LNCaP clone FGC (cell line): Measurements from ENCODE around the gene RPL10.

Experiments
- DNase-seq: peaks from one replicate; pipeline ENCODE4 v3.0.0-alpha.2; 2011; ENCODE audit warnings: low read depth
- H3K4me3 ChIP-seq: 2 replicates; pipeline ENCODE4 v1.5.1; 2011; ENCODE audit warnings: mild to moderate bottlenecking, low read depth, low read length, control low read depth
- TF ChIP-seq, protein P1 (sequence below): IDR thresholded peaks from 2 replicates; pipeline ENCODE4 v1.5.1; 2012; ENCODE audit warnings: mild to moderate bottlenecking; ENCODE audit not compliant: control insufficient read depth, insufficient read depth; ENCODE audit errors: extremely low read depth

Gene RPL10

DNA sequence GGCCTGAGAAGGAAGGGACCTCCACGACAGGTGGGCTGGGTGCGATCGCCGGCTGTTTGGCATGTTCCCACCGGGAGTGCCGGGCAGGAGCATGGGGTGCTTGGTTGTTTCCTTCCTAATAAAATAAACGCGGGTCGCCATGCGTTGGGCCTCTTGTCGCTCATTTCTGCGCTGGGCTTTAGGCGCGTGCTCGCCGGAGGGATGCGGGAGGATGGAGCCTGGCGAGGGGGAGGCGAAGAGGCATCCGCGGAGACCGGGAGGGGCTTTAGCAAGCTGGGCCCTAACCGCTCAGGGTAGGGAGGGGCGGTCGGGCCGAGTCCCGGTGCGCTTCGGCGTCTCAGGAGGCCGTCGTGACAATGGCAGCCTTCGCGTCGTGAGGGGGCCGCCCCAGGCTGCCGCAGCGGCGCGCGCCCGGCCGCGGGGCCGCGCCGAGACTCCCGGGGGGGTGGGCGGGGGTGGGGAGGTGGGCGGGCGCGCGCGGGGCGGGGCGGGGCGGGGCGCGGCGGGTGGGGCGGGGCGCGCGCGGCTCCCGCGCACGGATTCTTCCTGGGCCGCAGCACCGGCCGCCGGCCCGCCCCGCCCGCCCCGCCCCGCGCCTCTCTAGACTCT is 38.3 kb downstream of the RPL10 start:
- no peak for DNase-seq
- peak overlapping the region; percentile 61; the same call in 1 of the 2 replicates for H3K4me3 ChIP-seq

DNA sequence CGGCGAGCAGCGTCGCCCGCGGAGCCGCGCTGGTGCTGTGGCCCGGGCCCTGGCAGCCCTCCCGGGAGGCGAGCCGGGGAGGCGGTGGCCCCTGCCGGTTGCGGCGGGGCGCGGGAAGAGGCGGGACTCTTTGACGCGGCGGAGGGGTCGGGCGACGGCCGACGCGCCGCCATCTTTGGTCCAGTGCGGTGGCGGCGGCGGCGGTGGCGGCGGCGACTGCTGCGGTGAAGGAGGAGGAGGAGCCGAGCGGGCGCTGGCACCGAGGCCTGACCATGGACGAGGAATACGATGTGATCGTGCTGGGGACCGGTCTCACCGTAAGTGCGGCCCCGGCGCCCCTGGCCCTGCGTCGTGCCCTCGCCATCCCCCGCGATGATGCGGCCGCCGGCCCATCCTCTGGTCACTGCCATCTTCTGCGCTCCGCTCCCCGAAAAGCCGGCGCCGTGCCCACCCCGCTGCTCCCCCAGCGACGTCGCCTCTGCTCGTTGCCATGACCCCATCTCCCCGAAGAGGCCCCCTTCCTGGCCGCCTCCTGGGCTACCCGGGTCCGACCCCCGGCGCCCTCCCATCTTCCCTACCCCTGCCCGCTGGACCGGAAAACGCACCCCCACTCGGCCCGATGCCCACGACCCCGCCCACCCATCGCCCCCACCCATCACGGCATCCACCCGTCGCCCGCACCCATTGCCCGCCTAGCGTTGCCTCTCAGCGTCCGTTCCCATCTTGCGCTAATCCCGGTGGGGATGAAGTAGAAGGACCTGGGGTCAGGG is 39.0 kb downstream of the RPL10 start, which contains the start of gene GDI1:
TSS of gene GDI1 (plus strand) at position 172 of the 770 bp plus-strand sequence. CDS start at position 273, 101 bp downstream.
- DNase-seq = no peak
- TF ChIP-seq, protein P1, sequence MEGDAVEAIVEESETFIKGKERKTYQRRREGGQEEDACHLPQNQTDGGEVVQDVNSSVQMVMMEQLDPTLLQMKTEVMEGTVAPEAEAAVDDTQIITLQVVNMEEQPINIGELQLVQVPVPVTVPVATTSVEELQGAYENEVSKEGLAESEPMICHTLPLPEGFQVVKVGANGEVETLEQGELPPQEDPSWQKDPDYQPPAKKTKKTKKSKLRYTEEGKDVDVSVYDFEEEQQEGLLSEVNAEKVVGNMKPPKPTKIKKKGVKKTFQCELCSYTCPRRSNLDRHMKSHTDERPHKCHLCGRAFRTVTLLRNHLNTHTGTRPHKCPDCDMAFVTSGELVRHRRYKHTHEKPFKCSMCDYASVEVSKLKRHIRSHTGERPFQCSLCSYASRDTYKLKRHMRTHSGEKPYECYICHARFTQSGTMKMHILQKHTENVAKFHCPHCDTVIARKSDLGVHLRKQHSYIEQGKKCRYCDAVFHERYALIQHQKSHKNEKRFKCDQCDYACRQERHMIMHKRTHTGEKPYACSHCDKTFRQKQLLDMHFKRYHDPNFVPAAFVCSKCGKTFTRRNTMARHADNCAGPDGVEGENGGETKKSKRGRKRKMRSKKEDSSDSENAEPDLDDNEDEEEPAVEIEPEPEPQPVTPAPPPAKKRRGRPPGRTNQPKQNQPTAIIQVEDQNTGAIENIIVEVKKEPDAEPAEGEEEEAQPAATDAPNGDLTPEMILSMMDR = no peak
- peak within 1 kb of the TSS; percentile 61 for H3K4me3 ChIP-seq

More for the DNA sequence above, 38.3 kb downstream of the RPL10 start:
- TF ChIP-seq, protein P1 = no peak

DNA sequence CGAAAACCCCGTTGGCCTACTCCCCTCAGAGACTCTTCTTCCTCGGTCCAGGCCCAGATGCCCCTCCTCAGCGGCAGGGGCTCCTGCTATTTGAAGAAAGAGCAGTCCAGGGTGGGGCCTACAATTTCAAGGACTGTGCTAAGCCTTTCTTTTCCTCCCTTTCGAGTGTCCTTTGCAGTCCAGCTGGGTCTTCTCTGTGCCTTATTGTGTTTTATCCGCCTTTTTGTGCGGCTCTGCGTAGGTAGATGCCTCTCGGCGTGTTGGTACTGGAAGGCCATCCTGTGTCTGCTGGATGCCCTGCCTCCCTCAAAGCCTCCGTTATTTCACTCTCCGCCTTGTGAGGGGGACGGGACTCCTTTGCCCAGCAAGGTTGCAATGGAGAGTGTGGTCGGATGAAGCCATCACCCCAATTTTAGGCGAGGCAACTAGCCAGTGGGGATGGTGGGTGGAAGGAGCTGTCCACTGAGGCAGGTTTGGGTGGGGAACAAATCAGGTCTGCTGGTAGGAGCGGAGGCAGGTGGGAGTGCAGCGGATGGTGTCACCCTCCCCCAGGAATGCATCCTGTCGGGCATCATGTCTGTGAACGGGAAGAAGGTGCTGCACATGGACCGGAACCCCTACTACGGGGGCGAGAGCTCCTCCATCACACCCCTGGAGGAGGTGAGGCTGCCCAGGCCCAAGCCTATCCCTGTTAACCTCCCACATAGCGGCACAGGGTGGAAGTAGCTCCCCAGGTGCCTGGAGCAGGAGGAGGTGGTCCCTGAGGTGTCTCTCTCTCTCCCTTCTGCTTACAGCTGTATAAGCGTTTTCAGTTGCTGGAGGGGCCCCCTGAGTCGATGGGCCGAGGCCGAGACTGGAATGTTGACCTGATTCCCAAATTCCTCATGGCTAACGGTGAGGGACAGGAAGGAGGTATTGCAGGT is 40.1 kb downstream of the RPL10 start:
- DNase-seq = no peak
- peak overlapping the region; percentile 61 for H3K4me3 ChIP-seq

DNA sequence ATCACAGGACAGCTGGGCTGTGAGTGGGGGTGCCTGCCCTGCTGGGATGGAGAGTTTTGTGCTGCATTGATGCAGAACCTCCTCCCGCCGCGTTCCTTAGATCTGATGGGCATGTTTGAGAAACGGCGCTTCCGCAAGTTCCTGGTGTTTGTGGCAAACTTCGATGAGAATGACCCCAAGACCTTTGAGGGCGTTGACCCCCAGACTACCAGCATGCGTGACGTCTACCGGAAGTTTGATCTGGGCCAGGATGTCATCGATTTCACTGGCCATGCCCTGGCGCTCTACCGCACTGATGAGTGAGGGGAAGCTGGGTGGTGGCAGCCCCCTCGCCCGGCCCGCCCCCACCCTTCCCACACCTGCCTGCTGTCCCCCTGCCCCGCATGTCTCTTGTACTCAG is 41.7 kb downstream of the RPL10 start:
- no peak overlapping the region for H3K4me3 ChIP-seq
- TF ChIP-seq, protein P1 = no peak
- DNase-seq = no peak

More for the DNA sequence above, 40.1 kb downstream of the RPL10 start:
- TF ChIP-seq, protein P1 = no peak

DNA sequence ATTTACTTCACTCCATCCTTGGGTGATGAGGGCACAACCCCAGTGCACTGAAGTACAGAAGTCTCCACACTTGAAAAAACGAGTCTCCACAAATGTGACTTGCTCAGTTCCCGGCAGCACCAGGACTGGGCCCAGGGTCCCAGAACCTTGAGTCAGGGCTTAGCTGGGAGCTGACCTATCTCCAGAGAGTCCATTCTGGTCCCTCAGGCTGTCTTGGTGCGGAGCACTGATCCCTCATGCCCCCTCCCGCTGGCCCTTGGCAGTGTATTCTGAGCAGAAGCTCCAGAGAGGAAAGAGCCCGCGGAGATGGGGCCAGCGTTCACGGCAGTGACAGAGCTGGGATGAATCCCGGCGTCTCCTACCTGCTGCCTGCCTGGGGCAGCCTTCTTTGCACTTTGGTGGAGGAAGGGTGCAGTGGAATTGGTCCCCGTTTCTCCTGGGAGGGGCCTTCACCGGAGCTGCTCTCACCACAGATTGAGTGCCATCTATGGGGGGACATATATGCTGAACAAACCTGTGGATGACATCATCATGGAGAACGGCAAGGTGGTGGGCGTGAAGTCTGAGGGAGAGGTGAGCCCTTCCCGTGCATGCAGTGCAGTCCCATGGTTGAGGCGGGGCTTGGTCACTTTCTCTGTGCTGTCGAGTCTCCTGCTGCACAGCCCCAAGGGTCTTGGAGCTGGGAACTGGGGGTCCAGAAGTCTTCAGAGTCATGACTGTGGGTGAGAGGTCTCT is 42.6 kb downstream of the RPL10 start:
- TF ChIP-seq, protein P1 = no peak
- no peak for DNase-seq
- no peak overlapping the region for H3K4me3 ChIP-seq

DNA sequence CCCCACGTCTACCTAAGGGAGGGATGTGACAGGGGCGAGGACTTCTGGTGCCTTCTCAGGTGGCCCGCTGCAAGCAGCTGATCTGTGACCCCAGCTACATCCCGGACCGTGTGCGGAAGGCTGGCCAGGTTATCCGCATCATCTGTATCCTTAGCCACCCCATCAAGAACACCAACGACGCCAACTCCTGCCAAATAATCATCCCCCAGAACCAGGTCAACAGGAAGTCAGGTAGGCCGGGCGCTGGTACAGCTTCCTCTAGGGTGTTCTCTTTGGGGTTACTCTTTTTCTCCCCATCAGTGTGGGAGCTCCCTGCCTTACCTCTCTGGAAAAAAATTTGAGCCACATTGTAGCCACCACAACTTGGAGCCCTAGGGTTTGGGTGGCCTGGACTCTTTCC is 43.4 kb downstream of the RPL10 start:
- no peak overlapping the region for H3K4me3 ChIP-seq
- DNase-seq = no peak
- TF ChIP-seq, protein P1 = no peak
